NCI-H2107 (cell line): ENCODE data around the gene MAP6D1.

Experiments used
- DNase-seq: peaks from one replicate; lab custom pipeline; 2025; lab: John Stamatoyannopoulos, UW

MAP6D1 gene

GRCh38 chr3:183823963-183824362 is 1.4 kb downstream of the MAP6D1 start:
- peak; percentile 61 for DNase-seq

- no peak for DNase-seq
Observed at GRCh38 chr3:183822631-183823030, 2.7 kb downstream of the MAP6D1 start.

GRCh38 chr3:183819831-183820230 is 5.5 kb downstream of the MAP6D1 start:
- DNase-seq = no peak

GRCh38 chr3:183818706-183819624 is 6.4 kb downstream of the MAP6D1 start:
- no peak for DNase-seq

GRCh38 chr3:183818041-183818620 is 7.2 kb downstream of the MAP6D1 start:
- DNase-seq = no peak

- DNase-seq = no peak
Observed at GRCh38 chr3:183817639-183818038, 7.7 kb downstream of the MAP6D1 start.

GRCh38 chr3:183816681-183817510 is 8.5 kb downstream of the MAP6D1 start:
- no peak for DNase-seq

GRCh38 chr3:183815951-183816475 is 9.4 kb downstream of the MAP6D1 start:
- DNase-seq = peak; percentile 85

- no peak for DNase-seq
Observed at GRCh38 chr3:183815563-183815940, 9.8 kb downstream of the MAP6D1 start.

- no peak for DNase-seq
Observed at GRCh38 chr3:183814240-183814639, 11.1 kb downstream of the MAP6D1 start.

- DNase-seq = no peak
Observed at GRCh38 chr3:183812761-183813445, 12.5 kb downstream of the MAP6D1 start.

- DNase-seq = no peak
Observed at GRCh38 chr3:183811638-183812037, 13.7 kb downstream of the MAP6D1 start.

GRCh38 chr3:183810643-183811594 is 14.5 kb downstream of the MAP6D1 start:
- no peak for DNase-seq

GRCh38 chr3:183809270-183809669 is 16.1 kb downstream of the MAP6D1 start:
- DNase-seq = no peak

- DNase-seq = no peak
Observed at GRCh38 chr3:183808355-183808754, 17.0 kb downstream of the MAP6D1 start.

- DNase-seq = no peak
Observed at GRCh38 chr3:183807881-183808280, 17.5 kb downstream of the MAP6D1 start.

GRCh38 chr3:183807209-183807728 is 18.1 kb downstream of the MAP6D1 start:
- peak; percentile 98 for DNase-seq

- no peak for DNase-seq
Observed at GRCh38 chr3:183802989-183803388, 22.4 kb downstream of the MAP6D1 start.

- no peak for DNase-seq
Observed at GRCh38 chr3:183801601-183802000, 23.8 kb downstream of the MAP6D1 start.

GRCh38 chr3:183800243-183800863 is 25.0 kb downstream of the MAP6D1 start:
- no peak for DNase-seq
